ENCODE measurements around the gene SCNN1A. TPM values are rescaled to one million over a fixed set of nuclear protein-coding genes. Genes with fewer than 3 reads are reported as not detected.

SCNN1A gene
- total RNA-seq, 6 experiments from 2014 or later, result 0.18 TPM; not detected in 5

GRCh38 chr12:6343518-6343917, 31.8 kb downstream of the SCNN1A start:
- no peak for DNase-seq
- H3K27me3 Mint-ChIP-seq (ENCODE audit: insufficient read depth), result peaks cover 3% of the 10 kb centered on the region
- H3K9me3 Mint-ChIP-seq, result no peaks in the 10 kb centered on the region
- peaks cover 41% of the 10 kb centered on the region for H3K4me1 Mint-ChIP-seq (ENCODE audit: low read depth)
- no peaks in the 10 kb centered on the region; the same call in 1 of the 2 replicates for H3K36me3 Mint-ChIP-seq (ENCODE audit: low read depth)
- TF ChIP-seq CTCF (IDR thresholded peaks at IDR 0.05), result no peak
- no peak overlapping the region for H3K4me3 Mint-ChIP-seq
- peak overlapping the region; percentile 3 for H3K27ac Mint-ChIP-seq

GRCh38 chr12:6342140-6342889, 33.0 kb downstream of the SCNN1A start:
- no peak for DNase-seq
- Mint-ChIP-seq H3K27ac (no peak overlapping the region), H3K4me1 (ENCODE audit: low read depth) (peaks cover 41% of the 10 kb centered on the region), H3K4me3 (no peak overlapping the region), H3K36me3 (ENCODE audit: low read depth) (no peaks in the 10 kb centered on the region; the same call in 1 of the 2 replicates), H3K27me3 (ENCODE audit: insufficient read depth) (peaks cover 1% of the 10 kb centered on the region; the same call in 1 of the 2 replicates), H3K9me3 (no peaks in the 10 kb centered on the region)
- no peak for TF ChIP-seq CTCF (IDR thresholded peaks at IDR 0.05)

- 0 out of 2 replicates have a peak, but pooled peaks have one; percentile 4 for TF ChIP-seq CTCF (IDR thresholded peaks at IDR 0.05)
- Mint-ChIP-seq H3K4me1 (ENCODE audit: low read depth) (peaks cover 38% of the 10 kb centered on the region), H3K36me3 (ENCODE audit: low read depth) (no peaks in the 10 kb centered on the region; the same call in 1 of the 2 replicates), H3K9me3 (no peaks in the 10 kb centered on the region), H3K27ac (no peak within 1 kb of the TSS), H3K4me3 (no peak within 1 kb of the TSS; the same call in 1 of the 2 replicates), H3K27me3 (ENCODE audit: insufficient read depth) (peaks cover 1% of the 10 kb centered on the region; the same call in 1 of the 2 replicates)
- peak; percentile 63 for DNase-seq
Measured at GRCh38 chr12:6341417-6342139, 33.8 kb downstream of the SCNN1A start, which contains the start of gene TNFRSF1A. Gene TNFRSF1A, minus strand, starts transcription at chr12:6342076. Its CDS starts 262 bp downstream, at chr12:6341814.

- Mint-ChIP-seq H3K4me1 (ENCODE audit: low read depth) (peaks cover 33% of the 10 kb centered on the region), H3K9me3 (no peaks in the 10 kb centered on the region), H3K27ac (no peak overlapping the region), H3K4me3 (no peak overlapping the region), H3K27me3 (ENCODE audit: insufficient read depth) (peaks cover 1% of the 10 kb centered on the region; the same call in 1 of the 2 replicates), H3K36me3 (ENCODE audit: low read depth) (no peaks in the 10 kb centered on the region; the same call in 1 of the 2 replicates)
- no peak for TF ChIP-seq CTCF (IDR thresholded peaks at IDR 0.05)
- no peak for DNase-seq
Measured at GRCh38 chr12:6340745-6341416, 34.5 kb downstream of the SCNN1A start.

GRCh38 chr12:6340032-6340638, 35.2 kb downstream of the SCNN1A start:
- no peaks in the 10 kb centered on the region; the same call in 1 of the 2 replicates for H3K36me3 Mint-ChIP-seq (ENCODE audit: low read depth)
- no peak overlapping the region for H3K4me3 Mint-ChIP-seq
- TF ChIP-seq CTCF (IDR thresholded peaks at IDR 0.05), result no peak
- no peaks in the 10 kb centered on the region; the same call in 1 of the 2 replicates for H3K27me3 Mint-ChIP-seq (ENCODE audit: insufficient read depth)
- no peaks in the 10 kb centered on the region for H3K9me3 Mint-ChIP-seq
- peaks cover 33% of the 10 kb centered on the region for H3K4me1 Mint-ChIP-seq (ENCODE audit: low read depth)
- H3K27ac Mint-ChIP-seq, result no peak overlapping the region
- peak; percentile 78 for DNase-seq

Measured in HFFc6 (cell line).